PC-3 (cell line): Measurements from ENCODE around the gene NKD2.

Experiments used
- EZH2 ChIP-seq: fragments of 300-600 bp; sonication (generic); IDR thresholded peaks from one replicate; pipeline ENCODE4 v1.6.1; 2017; ENCODE audit warnings: antibody characterized with exemption, mild to moderate bottlenecking, low read length; ENCODE audit not compliant: unreplicated experiment
- EZH2phosphoT487 ChIP-seq: fragments of 300-600 bp; sonication (generic); IDR thresholded peaks from 2 replicates; pipeline ENCODE4 v1.6.1; 2018; ENCODE audit warnings: mild to moderate bottlenecking, antibody characterized with exemption, low read length, borderline replicate concordance
- TF ChIP-seq, protein P1 (sequence below): fragments of 300-600 bp; sonication (generic); conservative IDR thresholded peaks from 2 replicates; pipeline ENCODE4 v1.5.1; 2017; ENCODE audit warnings: antibody characterized with exemption, low read depth, mild to moderate bottlenecking, low read length

DNA sequence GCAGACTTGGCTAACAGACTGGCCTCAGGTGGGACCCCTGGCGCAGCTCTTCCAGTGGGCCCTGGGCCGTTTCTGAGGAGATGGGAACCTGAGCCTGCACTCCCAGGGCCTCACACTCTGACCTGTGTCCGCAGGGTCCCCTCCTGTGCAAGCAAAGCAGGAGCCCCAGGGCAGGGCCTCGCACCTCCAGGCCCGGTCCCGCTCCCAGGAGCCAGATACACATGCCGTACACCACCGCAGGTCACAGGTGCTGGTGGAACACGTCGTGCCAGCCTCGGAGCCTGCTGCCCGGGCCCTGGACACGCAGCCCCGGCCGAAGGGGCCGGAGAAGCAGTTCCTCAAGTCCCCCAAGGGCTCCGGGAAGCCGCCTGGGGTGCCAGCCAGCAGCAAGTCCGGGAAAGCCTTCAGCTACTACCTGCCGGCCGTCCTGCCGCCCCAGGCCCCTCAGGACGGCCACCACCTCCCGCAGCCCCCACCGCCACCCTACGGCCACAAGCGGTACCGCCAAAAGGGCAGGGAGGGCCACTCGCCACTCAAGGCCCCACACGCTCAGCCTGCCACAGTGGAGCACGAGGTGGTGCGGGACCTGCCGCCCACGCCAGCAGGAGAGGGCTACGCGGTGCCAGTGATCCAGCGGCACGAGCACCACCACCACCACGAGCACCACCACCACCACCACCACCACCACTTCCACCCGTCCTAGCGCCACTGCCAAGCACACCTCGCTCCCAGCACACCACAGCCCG, 29.2 kb downstream of the NKD2 start:
- TF ChIP-seq, protein P1, sequence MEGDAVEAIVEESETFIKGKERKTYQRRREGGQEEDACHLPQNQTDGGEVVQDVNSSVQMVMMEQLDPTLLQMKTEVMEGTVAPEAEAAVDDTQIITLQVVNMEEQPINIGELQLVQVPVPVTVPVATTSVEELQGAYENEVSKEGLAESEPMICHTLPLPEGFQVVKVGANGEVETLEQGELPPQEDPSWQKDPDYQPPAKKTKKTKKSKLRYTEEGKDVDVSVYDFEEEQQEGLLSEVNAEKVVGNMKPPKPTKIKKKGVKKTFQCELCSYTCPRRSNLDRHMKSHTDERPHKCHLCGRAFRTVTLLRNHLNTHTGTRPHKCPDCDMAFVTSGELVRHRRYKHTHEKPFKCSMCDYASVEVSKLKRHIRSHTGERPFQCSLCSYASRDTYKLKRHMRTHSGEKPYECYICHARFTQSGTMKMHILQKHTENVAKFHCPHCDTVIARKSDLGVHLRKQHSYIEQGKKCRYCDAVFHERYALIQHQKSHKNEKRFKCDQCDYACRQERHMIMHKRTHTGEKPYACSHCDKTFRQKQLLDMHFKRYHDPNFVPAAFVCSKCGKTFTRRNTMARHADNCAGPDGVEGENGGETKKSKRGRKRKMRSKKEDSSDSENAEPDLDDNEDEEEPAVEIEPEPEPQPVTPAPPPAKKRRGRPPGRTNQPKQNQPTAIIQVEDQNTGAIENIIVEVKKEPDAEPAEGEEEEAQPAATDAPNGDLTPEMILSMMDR, result no peak
- TF ChIP-seq EZH2 (no peak), EZH2phosphoT487 (no peak)
